ENCODE data around the gene CAST.

Gene CAST

GRCh38 chr5:96819806-96820205, 157.6 kb downstream of the CAST start:
- H3K36me3 ChIP-seq (ENCODE audit: insufficient read depth, low read length): no peaks in the 10 kb centered on the region
- no peak overlapping the region for H3K27ac ChIP-seq (ENCODE audit: low read depth, low read length, poor library complexity, severe bottlenecking)
- no peaks in the 10 kb centered on the region for H3K9me3 ChIP-seq (ENCODE audit: low read length)
- no peak overlapping the region for H3K9ac ChIP-seq (ENCODE audit: low read length)
- no peaks in the 10 kb centered on the region for H3K79me2 ChIP-seq (ENCODE audit: insufficient read depth, low read length)
- H3F3A ChIP-seq (ENCODE audit: insufficient read depth, low read length): no peaks in the 10 kb centered on the region
- no peaks in the 10 kb centered on the region for H3K27me3 ChIP-seq (ENCODE audit: insufficient read depth, low read length)
- no peak overlapping the region for H2AFZ ChIP-seq (ENCODE audit: low read length)
- H3K4me1 ChIP-seq (ENCODE audit: insufficient read depth, low read length, severe bottlenecking): peaks cover 24% of the 10 kb centered on the region
- H4K20me1 ChIP-seq (ENCODE audit: insufficient read depth, low read length): no peaks in the 10 kb centered on the region
- no peaks in the 10 kb centered on the region for H3K9me2 ChIP-seq (ENCODE audit: low read depth, low read length)
- TF ChIP-seq CTCF (IDR thresholded peaks at IDR 0.05; ENCODE audit: low read length) (no peak), EZH2 (IDR thresholded peaks at IDR 0.05; ENCODE audit: borderline replicate concordance, low read length) (no peak)
- H3K4me2 ChIP-seq (ENCODE audit: low read length): no peak overlapping the region
- no peak overlapping the region for H3K4me3 ChIP-seq (ENCODE audit: low read depth, low read length, poor library complexity, severe bottlenecking)

GRCh38 chr5:96821260-96821916, 159.2 kb downstream of the CAST start:
- Histone ChIP-seq H3K4me2 (ENCODE audit: low read length) (no peak overlapping the region), H3K9me2 (ENCODE audit: low read depth, low read length) (no peaks in the 10 kb centered on the region), H3K27me3 (ENCODE audit: insufficient read depth, low read length) (no peaks in the 10 kb centered on the region), H3K36me3 (ENCODE audit: insufficient read depth, low read length) (no peaks in the 10 kb centered on the region), H4K20me1 (ENCODE audit: insufficient read depth, low read length) (no peaks in the 10 kb centered on the region), H3K9ac (ENCODE audit: low read length) (no peak overlapping the region), H3K4me1 (ENCODE audit: insufficient read depth, low read length, severe bottlenecking) (peaks cover 16% of the 10 kb centered on the region), H3K4me3 (ENCODE audit: low read depth, low read length, poor library complexity, severe bottlenecking) (no peak overlapping the region), H3K79me2 (ENCODE audit: insufficient read depth, low read length) (no peaks in the 10 kb centered on the region), H3K9me3 (ENCODE audit: low read length) (no peaks in the 10 kb centered on the region), H3F3A (ENCODE audit: insufficient read depth, low read length) (no peaks in the 10 kb centered on the region), H3K27ac (ENCODE audit: low read depth, low read length, poor library complexity, severe bottlenecking) (no peak overlapping the region), H2AFZ (ENCODE audit: low read length) (no peak overlapping the region)
- TF ChIP-seq EZH2 (IDR thresholded peaks at IDR 0.05; ENCODE audit: borderline replicate concordance, low read length) (no peak), CTCF (IDR thresholded peaks at IDR 0.05; ENCODE audit: low read length) (no peak)

GRCh38 chr5:96822686-96823459, 160.7 kb downstream of the CAST start:
- Histone ChIP-seq H3F3A (ENCODE audit: insufficient read depth, low read length) (no peaks in the 10 kb centered on the region), H3K36me3 (ENCODE audit: insufficient read depth, low read length) (no peaks in the 10 kb centered on the region), H3K27ac (ENCODE audit: low read depth, low read length, poor library complexity, severe bottlenecking) (no peak overlapping the region), H3K9ac (ENCODE audit: low read length) (no peak overlapping the region), H3K79me2 (ENCODE audit: insufficient read depth, low read length) (no peaks in the 10 kb centered on the region), H3K4me2 (ENCODE audit: low read length) (no peak overlapping the region), H4K20me1 (ENCODE audit: insufficient read depth, low read length) (no peaks in the 10 kb centered on the region), H2AFZ (ENCODE audit: low read length) (no peak overlapping the region), H3K9me3 (ENCODE audit: low read length) (no peaks in the 10 kb centered on the region), H3K9me2 (ENCODE audit: low read depth, low read length) (no peaks in the 10 kb centered on the region), H3K27me3 (ENCODE audit: insufficient read depth, low read length) (no peaks in the 10 kb centered on the region), H3K4me3 (ENCODE audit: low read depth, low read length, poor library complexity, severe bottlenecking) (no peak overlapping the region), H3K4me1 (ENCODE audit: insufficient read depth, low read length, severe bottlenecking) (peaks cover under 1% of the 10 kb centered on the region)
- TF ChIP-seq EZH2 (IDR thresholded peaks at IDR 0.05; ENCODE audit: borderline replicate concordance, low read length): no peak
- peak; percentile 22; the same call in 1 of the 2 replicates for TF ChIP-seq CTCF (IDR thresholded peaks at IDR 0.05; ENCODE audit: low read length)

Data from OCI-LY1 (cell line).